Loucy (cell line): Measurements from ENCODE around the gene BTBD9.

Source experiments
- CTCF ChIP-seq: fragments of 200-600 bp; sonication (generic); conservative IDR thresholded peaks from 2 replicates; pipeline ENCODE4 v1.5.1; 2014; ENCODE audit warnings: mild to moderate bottlenecking, antibody characterized with exemption, low read length
- EZH2phosphoT487 ChIP-seq: fragments of 200-600 bp; IDR thresholded peaks from 2 replicates; pipeline ENCODE4 v1.6.1; 2018; ENCODE audit warnings: antibody characterized with exemption, mild to moderate bottlenecking, moderate library complexity, borderline replicate concordance

- TF ChIP-seq CTCF (no peak), EZH2phosphoT487 (no peak)
These were observed 372.8 kb downstream of the BTBD9 start for GRCh38 chr6:38266921-38267354.
